ENCODE results near the gene PCDHGA1.
"Not testable (repeated sequence)": the region's sequence is repeated elsewhere in the genome, so short reads cannot be mapped to it uniquely, and the experiment has no call there.

The PCDHGA1 gene

DNA sequence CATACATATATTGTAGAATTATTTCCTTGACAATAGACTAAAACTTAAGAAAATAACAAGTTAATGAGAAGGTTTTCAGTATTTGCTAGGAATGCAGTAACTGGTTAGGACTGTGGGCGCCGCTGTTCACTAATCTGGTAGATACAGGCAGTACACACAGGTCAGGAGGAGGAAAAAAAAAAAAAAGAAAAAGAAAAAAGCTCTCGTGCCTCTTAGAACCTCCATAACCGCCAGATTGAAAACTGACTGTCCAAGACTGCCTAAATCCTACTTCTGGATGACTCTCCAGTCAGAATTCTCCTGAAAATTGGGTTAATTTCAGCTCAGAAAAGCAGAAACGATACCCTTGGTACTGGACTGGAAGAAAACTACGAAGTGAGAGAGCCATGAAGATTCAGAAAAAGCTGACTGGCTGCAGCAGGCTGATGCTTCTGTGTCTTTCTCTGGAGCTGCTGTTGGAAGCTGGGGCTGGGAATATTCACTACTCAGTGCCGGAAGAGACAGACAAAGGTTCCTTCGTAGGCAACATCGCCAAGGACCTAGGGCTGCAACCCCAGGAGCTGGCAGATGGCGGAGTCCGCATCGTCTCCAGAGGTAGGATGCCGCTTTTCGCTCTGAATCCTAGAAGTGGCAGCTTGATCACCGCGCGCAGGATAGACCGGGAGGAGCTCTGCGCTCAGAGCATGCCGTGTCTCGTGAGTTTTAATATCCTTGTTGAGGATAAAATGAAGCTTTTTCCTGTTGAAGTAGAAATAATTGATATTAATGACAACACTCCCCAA, at the start of gene PCDHGA1:
TSS of gene PCDHGA1 (plus strand) at position 216 of the 782 bp plus-strand sequence.
- no peak for DNase-seq (ENCODE audit: low read depth)

DNA sequence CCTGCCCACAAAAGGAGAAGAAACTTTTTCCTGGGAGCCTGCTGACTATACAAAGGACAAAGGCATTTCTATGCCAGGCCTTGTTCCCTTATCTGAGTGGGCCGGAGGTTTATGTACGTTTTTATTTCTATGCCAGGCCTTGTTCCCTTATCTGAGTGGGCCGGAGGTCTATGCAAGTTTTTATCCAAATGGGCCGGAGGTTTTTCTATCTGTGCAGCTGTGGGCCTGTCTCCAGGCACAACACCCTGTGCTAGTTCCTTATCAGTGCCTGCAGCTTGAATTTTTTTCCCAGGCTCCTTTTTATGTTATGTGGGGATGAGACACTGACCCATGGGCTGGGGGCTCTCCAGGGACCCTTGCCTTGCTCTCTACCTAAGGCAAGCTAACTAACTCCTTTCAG, 31.9 kb upstream of the PCDHGA1 start:
- no peak for DNase-seq (ENCODE audit: low read depth)

DNA sequence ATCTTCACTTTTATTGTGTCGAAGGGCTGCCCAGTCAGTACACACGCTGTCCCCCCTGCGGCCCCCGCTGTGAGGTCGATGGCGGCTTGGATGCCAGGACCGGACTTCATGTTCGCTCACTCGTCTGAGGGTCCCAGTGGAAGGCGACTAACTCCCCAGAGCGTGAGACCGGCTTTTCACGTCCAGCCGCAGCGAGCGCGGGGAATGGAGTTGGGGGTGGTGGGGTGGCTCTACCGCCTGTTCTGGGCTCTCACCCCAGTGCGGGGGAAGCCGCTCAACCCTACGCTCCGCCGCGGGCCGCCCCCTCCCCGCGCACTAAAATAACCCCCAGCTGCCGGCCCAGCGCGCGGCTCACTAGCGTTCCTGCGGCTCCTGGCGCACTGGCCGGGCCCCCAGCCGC, 26.6 kb upstream of the PCDHGA1 start, which contains the start of gene SLC25A2:
TSS of gene SLC25A2 (minus strand) at position 294 of the 400 bp plus-strand sequence. CDS start at position 110, 184 bp downstream.
- DNase-seq (ENCODE audit: low read depth): no peak

DNA sequence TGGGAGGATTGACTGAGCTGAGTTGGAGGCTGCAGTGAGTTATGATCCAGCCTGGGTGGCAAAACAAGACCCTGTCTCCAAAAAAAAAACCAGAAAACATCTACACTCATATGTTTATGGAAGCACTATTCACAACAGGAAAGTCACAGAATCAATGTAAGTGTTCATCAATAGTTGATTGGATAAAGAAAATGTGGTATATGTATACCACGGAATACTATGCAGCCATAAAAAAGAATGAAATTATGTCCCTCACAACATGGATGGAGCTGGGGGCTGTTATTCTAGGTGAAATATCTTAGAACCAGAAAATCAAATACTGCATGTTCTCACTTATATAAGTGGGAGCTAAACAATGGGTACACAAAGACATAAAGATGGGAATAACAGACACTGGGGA, 23.7 kb upstream of the PCDHGA1 start:
- DNase-seq (ENCODE audit: low read depth): no peak

DNA sequence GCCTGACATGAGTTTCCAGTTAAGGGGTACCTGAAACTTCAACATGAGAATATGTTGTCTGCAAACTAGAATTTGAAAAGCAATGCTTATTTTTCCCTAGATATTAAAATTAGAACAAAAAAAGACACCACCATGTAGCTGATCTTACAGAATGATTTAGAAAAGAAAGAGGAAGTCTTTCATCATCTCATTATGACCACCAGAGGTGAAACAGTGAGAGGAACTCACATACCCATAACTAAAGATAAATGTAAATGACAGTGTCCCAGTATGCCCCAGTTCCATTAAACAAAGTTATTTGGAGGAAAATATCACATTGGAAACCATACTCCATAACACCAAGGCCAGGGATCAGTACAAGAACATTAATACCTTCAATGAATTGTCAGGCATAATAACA, 16.6 kb upstream of the PCDHGA1 start:
- no peak for DNase-seq (ENCODE audit: low read depth)

DNA sequence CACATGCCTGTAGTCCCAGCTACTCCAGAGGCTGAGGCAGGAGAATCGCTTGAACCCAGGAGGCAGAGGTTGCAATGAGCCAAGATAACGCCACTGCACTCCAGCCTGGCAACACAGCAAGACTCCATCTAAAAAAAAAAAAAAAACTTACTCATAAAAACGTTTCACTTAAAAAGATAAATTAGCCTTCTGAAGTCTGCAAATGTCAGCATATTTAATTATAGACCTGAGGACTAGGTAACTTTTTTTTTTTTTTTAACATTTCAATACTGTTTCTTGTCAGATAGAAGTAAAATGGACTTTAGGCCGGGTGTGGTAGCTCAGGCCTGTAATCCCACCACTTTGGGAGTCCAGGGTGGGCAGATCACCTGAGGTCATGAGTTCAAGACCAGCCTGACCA, 13.4 kb upstream of the PCDHGA1 start:
- not testable (repeated sequence) for DNase-seq (ENCODE audit: low read depth)

DNA sequence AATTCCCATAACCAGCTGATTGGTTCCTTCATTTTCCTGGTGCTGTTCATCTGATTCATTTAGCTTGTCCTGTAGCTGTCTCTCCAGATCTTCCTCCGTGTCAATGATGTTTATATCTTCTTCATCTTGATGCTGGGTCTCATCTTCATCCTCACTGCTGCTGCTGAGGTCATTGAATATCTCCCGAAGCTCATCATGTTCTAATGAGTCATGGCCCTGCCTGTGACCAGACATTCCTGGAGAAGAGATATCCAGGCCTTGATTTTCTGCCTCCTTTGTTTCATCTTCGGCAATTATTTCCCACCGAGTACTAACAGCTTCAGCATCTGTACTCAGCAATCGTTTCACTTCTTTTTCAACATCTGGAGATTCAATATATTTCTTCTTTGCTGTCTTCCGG, 11.1 kb upstream of the PCDHGA1 start:
- no peak for DNase-seq (ENCODE audit: low read depth)

DNA sequence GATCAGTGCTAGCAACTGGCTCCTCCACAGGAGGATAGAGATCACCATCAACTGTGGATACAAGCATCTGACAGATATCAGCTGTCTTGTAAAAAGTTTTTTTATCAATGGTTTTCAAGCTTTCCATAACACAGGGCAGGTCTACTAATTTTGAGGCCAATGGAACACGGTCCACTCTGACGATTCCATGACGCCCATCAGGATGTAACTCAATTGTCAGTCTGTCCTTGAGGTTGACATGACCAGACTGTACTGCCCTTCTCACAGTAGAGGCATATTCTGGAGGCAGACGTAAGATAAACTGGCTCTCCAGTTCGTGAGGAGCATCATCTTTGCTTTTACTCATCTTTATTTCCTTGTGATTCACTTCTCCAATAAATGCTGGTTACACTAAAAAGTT, 10.6 kb upstream of the PCDHGA1 start:
- DNase-seq (ENCODE audit: low read depth): no peak

DNA sequence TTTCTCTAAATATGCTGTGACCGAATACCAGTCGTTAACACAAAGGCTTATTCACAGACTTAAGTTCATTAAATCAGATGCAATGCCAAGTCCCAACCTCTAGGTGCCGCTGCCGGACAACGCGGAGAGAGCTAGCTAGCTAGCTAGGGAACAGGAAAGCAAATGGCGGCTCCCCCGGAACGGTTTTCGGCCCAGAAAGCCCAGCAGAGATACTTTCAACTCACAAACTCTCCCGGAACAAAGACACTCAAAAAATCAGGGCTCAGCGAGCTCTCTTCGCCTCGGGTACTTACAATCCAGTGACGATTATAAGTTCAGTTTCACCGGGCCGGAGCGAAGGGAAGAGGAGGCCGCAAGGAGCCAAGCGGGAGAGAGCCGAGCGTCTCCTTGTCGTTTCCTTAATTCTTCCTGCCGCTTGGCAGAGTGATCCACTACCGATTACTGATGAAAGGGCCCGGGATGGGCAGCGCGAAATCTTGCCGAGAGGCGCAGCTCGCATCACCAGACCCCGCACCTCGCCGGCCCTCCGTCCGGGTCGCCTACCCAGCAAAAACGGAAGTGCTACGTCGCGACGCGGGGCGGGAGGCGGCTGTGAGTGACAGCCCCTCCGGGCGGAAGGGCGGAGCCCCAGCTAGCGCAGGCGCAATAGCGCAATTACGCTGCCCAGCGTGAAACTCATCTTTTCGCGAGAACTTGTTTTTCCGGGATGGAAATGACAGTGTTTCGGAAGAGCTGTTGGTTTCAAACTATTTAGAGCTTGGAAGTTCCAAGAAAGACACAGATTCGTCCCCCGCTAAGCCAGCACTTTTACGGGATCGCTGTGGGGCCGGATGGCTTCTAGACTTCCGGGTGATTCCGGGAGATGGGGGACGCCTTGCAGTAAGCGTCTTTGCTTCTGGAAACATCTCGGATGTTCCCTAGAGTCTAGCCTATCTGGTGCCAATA, 9.8 kb upstream of the PCDHGA1 start, which contains the start of gene TAF7:
TSS of gene TAF7 (minus strand) at position 560 of the 945 bp plus-strand sequence. CDS start 740 bp downstream, outside the sequence.
- peak; percentile 89 for DNase-seq (ENCODE audit: low read depth)

DNA sequence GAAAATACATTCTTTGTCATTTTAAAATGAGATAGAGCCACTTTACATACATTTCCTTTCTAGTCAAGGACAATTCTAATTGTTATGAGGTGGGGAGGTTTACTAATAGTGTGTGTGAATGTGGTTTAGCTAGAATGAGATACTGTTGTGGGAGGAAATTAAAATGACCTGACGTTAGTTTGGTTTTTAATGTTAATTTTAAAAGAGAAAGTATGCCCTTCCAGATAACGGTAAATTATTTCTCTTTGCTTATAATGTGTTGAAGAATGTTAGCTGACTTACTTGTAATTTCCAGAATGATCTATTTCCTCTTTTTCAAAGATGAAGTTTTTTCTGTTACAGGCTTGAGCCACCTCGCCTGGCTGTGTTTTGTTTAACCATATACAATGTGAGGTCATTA, 8.1 kb upstream of the PCDHGA1 start:
- DNase-seq (ENCODE audit: low read depth): no peak

DNA sequence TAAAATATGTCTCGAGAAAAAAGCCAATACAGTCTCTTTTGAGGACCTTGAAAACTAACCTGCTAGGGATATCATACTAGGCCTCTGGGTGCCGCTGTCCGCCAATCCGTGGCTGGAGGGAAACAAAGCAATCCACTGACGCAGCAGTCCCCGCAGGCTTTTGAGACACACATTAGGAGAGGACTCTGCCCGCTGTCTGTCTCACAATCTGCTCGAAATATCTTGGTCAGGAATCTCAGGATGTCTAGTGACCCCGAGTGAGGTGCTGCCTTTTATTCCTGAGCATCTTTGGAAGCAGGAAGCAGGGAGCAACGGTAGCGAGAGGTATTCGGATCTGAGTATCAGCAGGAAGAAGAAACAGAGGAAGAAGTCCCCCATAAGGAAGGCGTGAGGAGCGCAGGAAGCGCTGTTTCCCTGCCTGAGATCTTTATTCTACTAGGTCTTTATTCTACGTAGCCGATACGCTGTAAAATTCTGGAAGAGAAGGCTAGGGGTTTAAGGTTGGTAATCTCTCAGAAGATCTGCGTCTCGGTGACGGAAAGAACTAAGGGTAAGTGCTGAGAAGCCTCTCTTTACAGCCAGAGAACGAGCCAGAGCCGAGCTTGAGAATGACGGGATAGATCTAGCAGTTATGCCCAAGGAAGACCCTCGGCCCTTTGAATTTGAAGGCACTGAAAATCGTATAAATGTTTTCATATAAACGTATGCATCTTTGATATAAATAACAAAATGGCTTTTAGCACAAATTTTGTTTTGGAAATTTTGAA, 4.0 kb upstream of the PCDHGA1 start:
- DNase-seq (ENCODE audit: low read depth): peak; percentile 63

DNA sequence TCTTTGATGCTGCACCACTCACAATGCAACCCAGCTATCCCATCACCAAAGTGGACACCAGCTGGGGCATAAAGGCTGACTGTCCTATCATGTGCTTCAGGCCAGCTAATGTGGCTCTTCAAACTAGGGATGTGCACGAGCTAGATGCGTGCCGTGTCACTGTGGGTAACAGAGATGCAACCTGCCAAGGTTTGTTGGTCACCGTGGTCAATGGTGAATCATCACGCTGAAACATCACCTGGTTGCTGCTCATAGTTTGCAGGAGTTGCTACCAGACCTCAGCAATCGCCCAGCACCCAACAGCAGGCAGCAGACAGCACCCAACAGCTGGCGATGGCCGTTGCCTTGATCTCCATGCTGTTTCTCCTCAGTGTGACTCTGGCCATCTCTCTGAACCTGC, 2.1 kb upstream of the PCDHGA1 start:
- DNase-seq (ENCODE audit: low read depth): no peak

DNA sequence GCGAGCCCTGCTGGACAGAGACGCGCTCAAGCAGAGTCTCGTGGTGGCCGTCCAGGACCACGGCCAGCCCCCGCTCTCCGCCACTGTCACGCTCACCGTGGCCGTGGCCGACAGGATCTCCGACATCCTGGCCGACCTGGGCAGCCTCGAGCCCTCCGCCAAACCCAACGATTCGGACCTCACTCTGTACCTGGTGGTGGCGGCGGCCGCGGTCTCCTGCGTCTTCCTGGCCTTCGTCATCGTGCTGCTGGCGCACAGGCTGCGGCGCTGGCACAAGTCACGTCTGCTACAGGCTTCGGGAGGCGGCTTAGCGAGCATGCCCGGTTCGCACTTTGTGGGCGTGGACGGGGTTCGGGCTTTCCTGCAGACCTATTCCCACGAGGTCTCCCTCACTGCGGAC, 2.3 kb downstream of the PCDHGA1 start:
- not testable (repeated sequence) for DNase-seq (ENCODE audit: low read depth)

DNA sequence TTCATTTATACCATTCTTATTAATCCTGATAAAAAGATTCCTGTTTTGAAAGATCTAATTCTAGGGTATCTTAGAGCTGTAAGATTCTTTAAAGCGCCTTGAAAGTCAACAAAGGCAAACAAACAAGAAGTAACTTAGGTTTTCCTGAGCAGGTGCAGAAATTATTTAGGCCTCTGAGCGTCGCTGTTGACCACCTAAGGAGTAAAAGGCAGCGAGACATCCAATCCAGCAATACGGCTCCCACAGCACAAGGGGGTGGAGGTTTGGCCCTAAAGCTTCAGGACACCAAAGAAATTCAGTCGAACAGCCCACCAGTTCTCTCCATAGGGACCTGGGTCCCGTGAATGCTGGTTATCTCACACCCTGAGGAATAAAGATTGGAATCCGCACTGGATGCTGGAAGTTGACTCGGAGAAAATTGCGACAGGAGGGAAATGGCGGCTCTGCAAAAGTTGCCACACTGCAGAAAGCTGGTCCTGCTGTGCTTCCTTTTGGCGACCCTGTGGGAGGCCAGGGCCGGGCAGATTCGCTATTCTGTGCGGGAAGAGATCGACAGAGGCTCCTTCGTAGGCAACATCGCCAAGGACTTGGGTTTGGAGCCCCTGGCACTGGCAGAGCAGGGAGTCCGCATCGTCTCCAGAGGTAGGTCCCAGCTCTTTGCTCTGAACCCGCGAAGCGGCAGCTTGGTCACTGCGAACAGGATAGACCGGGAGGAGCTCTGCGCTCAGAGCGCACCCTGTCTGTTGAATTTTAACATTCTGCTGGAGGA, 8.4 kb downstream of the PCDHGA1 start, which contains the start of gene PCDHGA2:
TSS of gene PCDHGA2 (plus strand) at position 223 of the 769 bp plus-strand sequence.
- no peak for DNase-seq (ENCODE audit: low read depth)

DNA sequence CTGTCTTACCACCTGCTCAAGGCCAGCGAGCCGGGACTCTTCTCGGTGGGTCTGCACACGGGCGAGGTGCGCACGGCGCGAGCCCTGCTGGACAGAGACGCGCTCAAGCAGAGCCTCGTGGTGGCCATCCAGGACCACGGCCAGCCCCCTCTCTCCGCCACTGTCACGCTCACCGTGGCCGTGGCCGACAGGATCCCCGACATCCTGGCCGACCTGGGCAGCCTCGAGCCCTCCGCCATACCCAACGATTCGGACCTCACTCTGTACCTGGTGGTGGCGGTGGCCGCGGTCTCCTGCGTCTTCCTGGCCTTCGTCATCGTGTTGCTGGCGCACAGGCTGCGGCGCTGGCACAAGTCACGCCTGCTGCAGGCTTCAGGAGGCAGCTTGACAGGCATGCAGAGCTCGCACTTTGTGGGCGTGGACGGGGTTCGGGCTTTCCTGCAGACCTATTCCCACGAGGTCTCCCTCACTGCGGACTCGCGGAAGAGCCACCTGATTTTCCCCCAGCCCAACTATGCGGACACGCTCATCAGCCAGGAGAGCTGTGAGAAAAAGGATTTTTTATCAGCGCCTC, 10.6 kb downstream of the PCDHGA1 start:
- not testable (repeated sequence) for DNase-seq (ENCODE audit: low read depth)

DNA sequence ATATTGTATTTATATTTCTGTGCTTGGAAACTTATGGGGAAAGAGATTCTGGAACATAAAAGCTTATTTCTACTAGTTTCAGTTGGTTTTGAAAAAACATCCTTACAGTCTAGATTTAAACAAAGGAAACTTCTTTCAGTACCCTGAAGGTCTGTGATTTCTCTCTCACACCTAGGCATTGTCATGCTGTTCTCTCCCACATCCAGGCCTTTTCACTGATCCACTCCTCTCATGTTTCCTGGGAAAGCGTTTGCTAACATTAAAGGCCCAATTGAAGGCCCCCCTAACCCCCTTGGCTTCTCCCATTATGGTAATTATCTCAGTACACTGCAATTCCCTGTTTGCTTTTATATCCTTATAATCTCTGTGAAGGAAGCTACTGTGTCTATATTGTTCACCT, 12.5 kb downstream of the PCDHGA1 start:
- no peak for DNase-seq (ENCODE audit: low read depth)

DNA sequence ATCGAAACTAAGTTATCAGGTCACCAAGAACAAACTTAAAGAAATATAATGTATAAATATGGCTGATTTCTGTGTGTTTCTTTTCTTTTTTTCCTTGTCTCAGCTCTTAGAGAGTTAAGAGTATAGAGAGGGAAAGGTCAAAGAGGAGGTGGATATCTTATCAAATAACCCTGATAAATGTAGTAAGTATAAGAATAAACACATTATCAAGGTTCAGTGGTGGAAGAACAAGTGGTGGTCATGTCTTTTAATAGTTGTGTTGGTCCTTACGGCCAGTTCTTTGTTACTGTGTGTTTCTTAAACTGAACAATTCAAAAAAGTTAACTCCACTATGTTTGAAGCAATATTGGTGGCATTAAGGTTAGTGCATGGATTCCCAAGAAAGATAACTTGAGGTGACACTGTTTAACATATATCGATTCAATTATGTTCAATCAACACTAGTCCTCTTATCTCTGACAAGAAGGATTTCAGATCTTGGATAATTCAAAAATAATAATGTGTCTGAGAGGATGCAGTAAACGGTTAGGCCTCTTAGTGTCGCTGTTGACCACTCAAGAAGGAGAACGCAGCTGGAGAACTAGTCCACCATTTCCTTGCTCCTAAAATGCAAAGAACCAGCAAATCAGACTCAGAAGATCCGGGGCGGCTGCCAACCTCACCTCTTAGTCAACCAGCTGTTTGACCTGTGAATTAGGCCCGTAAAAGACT, 13.1 kb downstream of the PCDHGA1 start, which contains the start of gene PCDHGA3:
TSS of gene PCDHGA3 (plus strand) at position 588 of the 711 bp plus-strand sequence. CDS start 205 bp downstream, outside the sequence.
- DNase-seq (ENCODE audit: low read depth): no peak

DNA sequence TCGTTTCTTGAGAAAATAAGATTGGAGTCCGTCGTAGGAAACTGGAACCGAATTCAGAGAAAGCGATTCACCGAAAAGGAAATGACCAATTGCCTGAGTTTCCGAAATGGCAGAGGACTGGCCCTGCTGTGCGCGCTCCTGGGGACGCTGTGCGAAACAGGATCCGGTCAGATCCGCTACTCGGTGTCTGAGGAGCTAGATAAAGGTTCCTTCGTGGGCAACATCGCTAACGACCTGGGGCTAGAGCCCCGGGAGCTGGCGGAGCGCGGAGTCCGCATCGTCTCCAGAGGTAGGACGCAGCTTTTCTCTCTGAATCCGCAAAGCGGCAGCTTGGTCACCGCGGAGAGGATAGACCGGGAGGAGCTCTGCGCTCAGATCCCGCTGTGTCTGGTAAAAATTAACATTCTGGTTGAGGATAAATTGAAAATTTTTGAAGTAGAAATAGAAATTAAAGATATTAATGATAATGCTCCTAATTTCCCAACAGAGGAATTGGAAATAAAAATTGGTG, 13.7 kb downstream of the PCDHGA1 start:
- DNase-seq (ENCODE audit: low read depth): no peak

DNA sequence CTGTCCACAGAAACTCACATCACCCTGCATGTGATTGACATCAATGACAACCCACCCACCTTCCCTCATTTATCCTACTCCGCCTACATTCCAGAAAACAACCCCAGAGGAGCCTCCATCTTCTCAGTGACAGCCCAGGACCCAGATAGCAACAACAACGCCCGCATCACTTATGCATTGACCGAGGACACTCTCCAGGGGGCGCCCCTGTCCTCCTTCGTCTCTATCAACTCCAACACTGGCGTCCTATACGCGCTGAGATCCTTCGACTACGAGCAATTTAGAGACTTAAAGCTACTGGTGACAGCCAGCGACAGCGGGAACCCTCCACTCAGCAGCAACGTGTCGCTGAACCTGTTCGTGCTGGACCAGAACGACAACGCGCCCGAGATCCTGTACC, 15.0 kb downstream of the PCDHGA1 start:
- DNase-seq (ENCODE audit: low read depth): no peak

DNA sequence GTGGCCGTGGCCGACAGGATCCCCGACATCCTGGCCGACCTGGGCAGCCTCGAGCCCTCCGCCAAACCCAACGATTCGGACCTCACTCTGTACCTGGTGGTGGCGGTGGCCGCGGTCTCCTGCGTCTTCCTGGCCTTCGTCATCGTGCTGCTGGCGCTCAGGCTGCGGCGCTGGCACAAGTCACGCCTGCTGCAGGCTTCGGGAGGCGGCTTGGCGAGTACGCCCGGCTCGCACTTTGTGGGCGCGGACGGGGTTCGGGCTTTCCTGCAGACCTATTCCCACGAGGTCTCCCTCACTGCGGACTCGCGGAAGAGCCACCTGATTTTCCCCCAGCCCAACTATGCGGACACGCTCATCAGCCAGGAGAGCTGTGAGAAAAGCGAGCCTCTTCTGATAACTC, 15.7 kb downstream of the PCDHGA1 start:
- not testable (repeated sequence) for DNase-seq (ENCODE audit: low read depth)
